Fibroblast of skin of right quadriceps (primary cell): Measurements from ENCODE around the gene ANKDD1B.

ENCODE experiments used
- DNase-seq: peaks from one replicate; pipeline ENCODE4 v3.0.0-alpha.2; 2013

The ANKDD1B gene

DNA sequence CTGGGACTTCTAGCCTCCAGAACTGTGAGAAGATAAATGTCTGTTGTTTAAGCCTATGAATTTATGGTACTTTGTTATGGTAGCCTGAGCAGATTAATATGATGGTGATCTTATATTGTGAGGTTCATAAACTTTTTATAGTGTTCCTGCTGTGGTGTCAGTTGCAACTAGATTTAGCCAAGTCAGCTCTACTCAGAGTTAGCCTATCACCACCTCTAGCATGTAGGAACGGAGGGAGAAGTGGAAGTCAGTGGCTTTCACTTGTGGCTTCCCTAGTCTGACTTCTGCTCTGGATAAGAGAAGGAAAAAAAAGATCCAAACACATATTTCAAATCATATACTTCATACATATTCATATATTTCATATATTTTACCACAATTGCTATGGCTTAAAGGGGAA lies 99.4 kb downstream of the ANKDD1B start:
- DNase-seq: no peak

DNA sequence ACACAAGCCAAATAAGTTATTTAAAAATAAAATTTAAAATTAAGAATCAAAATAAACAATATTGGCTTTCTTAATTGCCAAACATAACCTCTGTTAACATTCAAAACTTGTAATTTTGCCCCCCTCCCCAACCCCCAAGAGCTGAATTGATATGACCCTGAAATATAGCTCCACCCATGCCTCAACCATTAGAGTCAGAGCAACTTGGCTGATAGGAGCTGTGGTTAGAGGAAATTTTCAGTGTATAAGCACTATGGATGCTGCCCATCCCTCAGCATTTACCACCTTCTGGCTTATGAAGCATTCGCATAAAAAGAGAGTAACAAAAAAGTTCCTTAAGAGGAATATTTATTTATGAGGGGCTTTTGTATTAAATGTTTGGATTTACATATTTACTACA lies 99.9 kb downstream of the ANKDD1B start:
- no peak for DNase-seq

DNA sequence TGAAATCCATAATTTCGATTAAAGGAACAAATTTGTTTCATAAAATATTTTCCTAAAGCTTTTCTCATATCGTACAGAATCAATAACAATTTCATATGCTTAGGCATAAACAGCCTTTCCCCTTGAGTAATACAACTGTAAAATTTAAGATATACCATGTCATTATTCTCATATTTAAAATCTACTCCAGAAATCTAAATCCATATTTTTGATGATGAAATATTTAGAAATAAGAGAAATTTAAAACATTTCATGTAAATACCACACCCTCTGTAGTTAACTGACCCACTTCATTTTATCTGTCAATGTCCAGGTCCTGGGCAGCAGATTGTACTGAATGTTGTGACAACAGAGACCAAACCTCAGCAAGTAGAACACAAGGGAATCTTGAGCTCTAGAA lies 100.8 kb downstream of the ANKDD1B start:
- DNase-seq: no peak

DNA sequence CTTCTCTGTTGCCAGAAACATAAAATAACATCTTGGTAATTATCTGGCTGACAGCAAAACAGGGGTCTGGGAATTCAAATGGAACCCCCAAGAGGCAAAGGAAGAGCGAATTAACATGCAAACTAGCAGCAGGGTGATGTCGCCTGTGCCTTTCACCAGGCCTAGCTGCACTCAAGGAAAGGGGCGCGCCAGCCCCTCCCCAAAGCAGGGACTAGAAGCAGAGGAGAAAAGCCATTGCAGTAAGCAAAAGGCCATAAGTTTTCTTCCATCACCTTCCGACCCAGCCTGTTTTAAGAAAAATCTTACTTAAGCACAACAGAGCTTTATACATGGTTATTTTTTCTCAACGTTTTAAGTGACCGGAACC lies 105.4 kb downstream of the ANKDD1B start:
- no peak for DNase-seq

DNA sequence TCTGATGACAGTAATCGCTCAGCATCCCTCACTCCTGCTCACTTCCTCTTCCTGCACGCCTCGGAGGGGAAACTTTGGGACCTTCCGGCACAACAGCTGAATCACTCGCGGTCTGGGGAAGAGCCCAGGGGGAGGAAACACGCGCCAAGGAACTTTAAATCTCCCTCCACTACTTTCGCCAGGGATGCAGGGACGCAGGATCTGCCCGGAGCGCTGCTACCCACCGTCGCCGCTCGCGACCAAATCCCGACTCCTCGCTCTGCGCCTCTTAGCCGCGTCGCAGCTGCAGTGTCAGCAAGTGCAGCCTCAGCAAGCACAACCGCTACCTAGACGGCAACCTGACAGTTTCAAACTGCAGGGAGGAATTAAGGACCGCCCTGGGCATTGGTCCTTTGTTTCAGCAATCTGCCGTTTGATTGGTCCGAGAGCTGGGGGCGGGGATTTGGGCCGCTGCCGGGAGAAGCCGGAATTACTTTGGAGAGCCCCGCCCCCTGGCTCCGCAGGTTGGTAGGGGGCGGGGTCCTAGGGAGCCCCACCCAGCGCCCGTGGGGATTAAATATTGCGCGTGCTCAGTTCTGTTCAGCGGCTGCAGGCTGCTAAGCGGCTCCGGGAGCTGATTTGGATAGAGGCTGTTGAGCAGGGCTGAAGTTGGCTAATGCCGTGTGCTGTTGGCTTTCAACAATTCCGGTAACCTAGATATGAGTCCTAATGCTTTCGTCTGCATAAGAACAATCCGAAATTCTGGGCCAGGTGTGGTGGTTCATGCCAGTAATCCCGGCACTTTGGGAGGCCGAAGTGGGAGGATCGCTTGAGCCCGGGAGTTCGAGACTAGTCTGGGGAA lies 106.0 kb downstream of the ANKDD1B start, which contains the start of gene POC5:
TSS of gene POC5 (minus strand) at position 356 of the 841 bp plus-strand sequence. CDS start 4,500 bp downstream, outside the sequence.
- peak; percentile 95 for DNase-seq

DNA sequence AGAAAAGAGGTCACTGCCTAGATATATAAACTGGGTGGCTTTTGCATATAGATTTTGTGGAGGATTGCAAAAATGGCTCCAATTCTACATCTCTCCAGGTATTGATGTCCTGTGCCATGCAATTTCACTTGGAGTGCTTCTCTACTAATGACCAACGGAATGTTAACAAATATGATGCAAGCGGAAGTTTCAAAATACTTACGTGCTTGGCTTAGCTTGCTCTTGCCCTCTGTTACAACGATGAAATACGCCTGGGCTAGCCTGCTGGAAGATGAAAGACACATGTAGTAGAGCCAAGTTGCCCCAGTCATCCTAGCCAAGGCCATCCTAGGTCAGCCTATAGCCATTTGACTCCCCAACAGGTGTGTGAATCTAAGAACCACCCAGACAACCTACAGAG lies 109.6 kb downstream of the ANKDD1B start:
- no peak for DNase-seq
